ENCODE results near the gene PNLIPRP2. TPM values are rescaled to one million over a fixed set of nuclear protein-coding genes. Genes with fewer than 3 reads are reported as not detected.

The PNLIPRP2 gene
- total and polyA plus RNA-seq, 2 of the 4 experiments (the other 2 are of a cell fraction) = not detected

DNA sequence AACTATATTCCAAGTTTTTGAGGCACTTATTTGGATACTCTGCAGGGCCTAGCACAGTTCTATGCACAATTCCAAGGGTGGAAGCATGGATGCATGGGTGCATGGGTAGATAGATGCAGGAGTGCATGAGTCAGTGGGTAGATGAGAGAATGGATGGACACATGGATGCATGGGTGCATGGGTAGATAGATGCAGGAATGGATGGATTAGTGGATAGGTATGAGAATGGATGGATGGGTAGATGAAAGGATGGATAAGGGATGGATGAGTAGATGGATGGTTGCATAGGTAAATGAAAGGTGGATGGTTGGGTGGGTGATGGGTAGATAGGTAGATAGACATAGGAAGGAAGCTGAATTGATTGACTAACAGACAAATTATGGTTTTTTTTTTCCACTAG, 15.6 kb downstream of the PNLIPRP2 start:
- Histone ChIP-seq H3K79me1 (ENCODE audit: low read depth in 1 of 2, low read length in 2 of 2) (no peaks in the 10 kb centered on the region), H2BK5ac (ENCODE audit: low read depth, low read length, poor library complexity, severe bottlenecking) (no peak overlapping the region), H3K4me1 (ENCODE audit: control insufficient read depth, insufficient read depth, low read length) (no peaks in the 10 kb centered on the region), H2AK5ac (ENCODE audit: low read depth, low read length) (no peak overlapping the region), H4K91ac (ENCODE audit: insufficient read depth, low read depth, low read length) (no peak overlapping the region), H4K5ac (ENCODE audit: low read depth, low read length) (no peak overlapping the region), H3K4me3 (ENCODE audit: insufficient read depth, low read depth, low read length) (no peak overlapping the region), H3K23ac (ENCODE audit: low read depth, low read length) (no peak overlapping the region), H3K14ac (replicated peaks; ENCODE audit: low read depth, low read length) (no peak overlapping the region), H2AFZ (replicated peaks; ENCODE audit: low read length, poor library complexity) (no peak overlapping the region), H3K18ac (ENCODE audit: low read depth, low read length) (no peak overlapping the region), H4K20me1 (ENCODE audit: insufficient read depth, low read length) (no peaks in the 10 kb centered on the region), H3K9me1 (ENCODE audit: insufficient read depth, low read length) (no peaks in the 10 kb centered on the region), H3K4me2 (ENCODE audit: low read depth, low read length) (no peak overlapping the region), H2BK20ac (ENCODE audit: low read depth, low read length) (no peak overlapping the region), H3K56ac (ENCODE audit: extremely low read depth, insufficient read depth, low read length) (no peak overlapping the region), H2BK15ac (ENCODE audit: low read depth, low read length) (no peak overlapping the region), H3K4ac (ENCODE audit: low read depth, low read length) (no peak overlapping the region), H2BK120ac (ENCODE audit: low read depth, low read length) (no peak overlapping the region), H3K27me3 (ENCODE audit: control insufficient read depth, insufficient read depth, low read length) (no peaks in the 10 kb centered on the region), H3K9ac (ENCODE audit: low read depth, low read length) (no peak overlapping the region), H2AK9ac (replicated peaks; ENCODE audit: low read depth, low read length, poor library complexity) (no peak overlapping the region), H4K8ac (ENCODE audit: low read depth in 2 of 2, low read length in 2 of 2) (no peak overlapping the region), H3K9me3 (ENCODE audit: control insufficient read depth, insufficient read depth, low read length) (no peaks in the 10 kb centered on the region), H3K36me3 (ENCODE audit: control insufficient read depth, insufficient read depth, low read length) (no peaks in the 10 kb centered on the region), H3K27ac (ENCODE audit: insufficient read depth, low read length) (no peak overlapping the region)
- intact Hi-C loops (cut with micrococcal nuclease) (no loop called here), in situ Hi-C loops (cut with MboI; ENCODE audit: low sequenced_read_pairs) (no loop called here), dilution Hi-C loops (cut with HindIII; ENCODE audit: low sequenced_read_pairs, unreplicated experiment) (no loop called here)
- TF ChIP-seq CHD1 (IDR thresholded peaks at IDR 0.05; ENCODE audit: low read depth, low read length) = no peak
- no peak for TF ChIP-seq BHLHE40 (IDR thresholded peaks at IDR 0.05; ENCODE audit: low read depth, low read length)
- TF ChIP-seq FOS (IDR thresholded peaks at IDR 0.05; ENCODE audit: low read depth, low read length) = no peak
- no peak for TF ChIP-seq MXI1 (IDR thresholded peaks at IDR 0.05; ENCODE audit: borderline replicate concordance, low read depth, low read length)
- TF ChIP-seq, protein P1, sequence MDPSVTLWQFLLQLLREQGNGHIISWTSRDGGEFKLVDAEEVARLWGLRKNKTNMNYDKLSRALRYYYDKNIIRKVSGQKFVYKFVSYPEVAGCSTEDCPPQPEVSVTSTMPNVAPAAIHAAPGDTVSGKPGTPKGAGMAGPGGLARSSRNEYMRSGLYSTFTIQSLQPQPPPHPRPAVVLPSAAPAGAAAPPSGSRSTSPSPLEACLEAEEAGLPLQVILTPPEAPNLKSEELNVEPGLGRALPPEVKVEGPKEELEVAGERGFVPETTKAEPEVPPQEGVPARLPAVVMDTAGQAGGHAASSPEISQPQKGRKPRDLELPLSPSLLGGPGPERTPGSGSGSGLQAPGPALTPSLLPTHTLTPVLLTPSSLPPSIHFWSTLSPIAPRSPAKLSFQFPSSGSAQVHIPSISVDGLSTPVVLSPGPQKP (IDR thresholded peaks at IDR 0.05; ENCODE audit: borderline replicate concordance, low read depth, low read length) = no peak
- TF ChIP-seq POLR2A (IDR thresholded peaks at IDR 0.05; ENCODE audit: low read depth, low read length) = no peak
- no peak for TF ChIP-seq NFE2L2 (IDR thresholded peaks at IDR 0.05; ENCODE audit: low read depth, low read length)
- no peak for TF ChIP-seq CTCF (conservative IDR thresholded peaks at IDR 0.05; ENCODE audit: low read depth, low read length)
- no peak for TF ChIP-seq RAD21 (IDR thresholded peaks at IDR 0.05; ENCODE audit: low read length)
- POLR2A ChIA-PET (ENCODE audit: unreplicated experiment) = no interaction called here
- CTCF ChIA-PET = no interaction called here
- ATAC-seq (ENCODE audit: low read depth) (no peak), DNase-seq (no peak)
- BruUV-seq (replicated peaks) = no TSS peak

All from IMR-90 (cell line).